ENCODE measurements around the gene LRBA.

DNA sequence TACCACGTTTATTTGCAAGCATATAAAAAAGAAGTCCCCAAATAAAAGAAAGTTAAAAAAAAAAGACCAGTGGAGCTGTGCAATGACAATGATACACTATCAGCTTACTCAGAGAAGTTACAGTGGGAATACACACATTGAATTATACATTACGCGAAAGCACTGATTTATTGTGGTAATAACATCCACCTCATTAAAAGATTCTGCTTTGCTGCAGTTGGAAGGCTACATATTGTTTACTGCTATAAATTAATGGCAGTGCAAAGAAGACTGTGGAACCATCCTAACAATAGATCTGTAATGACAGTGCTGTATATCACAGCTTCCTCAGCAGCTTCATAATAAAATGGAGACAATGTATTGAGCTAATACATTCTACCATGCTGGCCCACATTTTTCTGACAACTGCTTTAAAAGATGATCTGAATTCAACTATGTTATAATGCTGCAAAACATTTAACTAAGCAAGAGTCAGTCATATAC is 575.6 kb downstream of the LRBA start:
- no peak for TF ChIP-seq CTCF (IDR thresholded peaks at IDR 0.05 in 4 of 5, conservative IDR thresholded peaks at IDR 0.05 in 1 of 5)
- no peak for TF ChIP-seq POLR2A (IDR thresholded peaks at IDR 0.05)

All from gastrocnemius medialis (tissue), 4 donors.